ENCODE data around the gene FOXA2. TPM values are rescaled to one million over a fixed set of nuclear protein-coding genes. Genes with fewer than 3 reads are reported as not detected.

The FOXA2 gene
- total and polyA plus RNA-seq, 9 of the 15 experiments (the other 6 are each of a cell fraction or from before 2014, with no cell fraction given), result 0.10 to 1.0 (median 0.25) TPM

DNA sequence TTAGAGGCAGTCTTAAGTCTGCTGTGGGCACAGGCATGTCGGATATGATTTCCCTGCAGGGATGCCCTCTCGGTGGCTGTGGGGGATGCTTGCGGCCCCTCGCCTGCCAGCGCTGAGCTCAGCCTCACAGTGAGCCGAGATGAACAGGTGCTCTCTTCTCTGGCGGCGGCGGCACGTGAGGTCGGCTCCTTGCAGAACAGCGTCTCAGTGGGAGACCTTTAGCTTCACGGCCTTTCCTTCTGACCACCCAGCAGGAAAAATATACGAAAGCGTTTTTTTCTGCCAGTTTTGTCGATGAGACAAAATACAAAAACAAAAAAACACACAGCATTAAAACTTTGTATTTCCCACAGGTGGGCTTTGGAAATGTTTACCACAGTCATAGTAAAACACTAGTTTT lies 23.6 kb downstream of the FOXA2 start:
- H3K9me1 ChIP-seq (ENCODE audit: control insufficient read depth, insufficient read depth, low read length), result no peaks in the 10 kb centered on the region
- no peak overlapping the region for H3K27ac ChIP-seq (ENCODE audit: extremely low read depth, low read depth, low read length)
- ATAC-seq (no peak), FAIRE-seq (no peak), DNase-seq (ENCODE audit: extremely low read depth in 1 of 4, low spot score in 3 of 4) (no peak)
- H3K27me3 ChIP-seq (ENCODE audit: control insufficient read depth in 2 of 2, insufficient read depth in 2 of 2, low read length in 2 of 2), result no peaks in the 10 kb centered on the region; a peak in 1 of 5 replicates
- H3K9ac ChIP-seq (ENCODE audit: insufficient read depth in 1 of 2, low read depth in 2 of 2, low read length in 2 of 2), result no peak overlapping the region
- no TSS peak for BruUV-seq (replicated peaks)
- H4K20me1 ChIP-seq (replicated peaks; ENCODE audit: control insufficient read depth, insufficient read depth, low read length), result no peaks in the 10 kb centered on the region
- no peaks in the 10 kb centered on the region for H3K79me2 ChIP-seq (ENCODE audit: control insufficient read depth, insufficient read depth, low read length)
- in situ Hi-C loops (cut with MboI), result no loop called here
- ChIA-PET CTCF (ENCODE audit: low intra/inter-chr PET ratio) (no interaction called here), POLR2A (no interaction called here)
- no peaks in the 10 kb centered on the region for H3K36me3 ChIP-seq (ENCODE audit: control insufficient read depth, insufficient read depth, low read length)
- no peak overlapping the region for H2AFZ ChIP-seq (ENCODE audit: low read depth, low read length)
- H3K4me1 ChIP-seq (replicated peaks in 1 of 2; ENCODE audit: control insufficient read depth in 2 of 2, insufficient read depth in 2 of 2, low read length in 2 of 2), result peaks cover 4 to 9% of the 10 kb centered on the region in 2 experiments; a peak in 3 of 5 replicates
- 43% methylated on average over 10 of the region's 16 CpGs for WGBS (ENCODE audit: insufficient coverage, low coverage, missing lambda C conversion rate)
- no peaks in the 10 kb centered on the region for H3K9me3 ChIP-seq (replicated peaks; ENCODE audit: control insufficient read depth, insufficient read depth, low read depth, low read length)
- H3K4me2 ChIP-seq (ENCODE audit: insufficient read depth, low read length), result no peak overlapping the region
- intact Hi-C loops (cut with micrococcal nuclease), result no loop called here
- no peak for TF ChIP-seq BRCA1 (IDR thresholded peaks at IDR 0.05)
- TF ChIP-seq BRCA1 (CRISPR knock-in tag; IDR thresholded peaks at IDR 0.05), result no peak
- TF ChIP-seq, protein P1, sequence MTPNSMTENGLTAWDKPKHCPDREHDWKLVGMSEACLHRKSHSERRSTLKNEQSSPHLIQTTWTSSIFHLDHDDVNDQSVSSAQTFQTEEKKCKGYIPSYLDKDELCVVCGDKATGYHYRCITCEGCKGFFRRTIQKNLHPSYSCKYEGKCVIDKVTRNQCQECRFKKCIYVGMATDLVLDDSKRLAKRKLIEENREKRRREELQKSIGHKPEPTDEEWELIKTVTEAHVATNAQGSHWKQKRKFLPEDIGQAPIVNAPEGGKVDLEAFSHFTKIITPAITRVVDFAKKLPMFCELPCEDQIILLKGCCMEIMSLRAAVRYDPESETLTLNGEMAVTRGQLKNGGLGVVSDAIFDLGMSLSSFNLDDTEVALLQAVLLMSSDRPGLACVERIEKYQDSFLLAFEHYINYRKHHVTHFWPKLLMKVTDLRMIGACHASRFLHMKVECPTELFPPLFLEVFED (CRISPR knock-in tag; conservative IDR thresholded peaks at IDR 0.05), result no peak
- no peak for TF ChIP-seq CCNT2 (IDR thresholded peaks at IDR 0.05; ENCODE audit: borderline replicate concordance, extremely low read depth, insufficient read length, low read depth, low read length)
- TF ChIP-seq PURB (CRISPR knock-in tag; IDR thresholded peaks at IDR 0.05; ENCODE audit: low read depth), result no peak
- TF ChIP-seq NBN (IDR thresholded peaks at IDR 0.05; ENCODE audit: low read depth), result no peak
- no peak for TF ChIP-seq HDAC6 (IDR thresholded peaks at IDR 0.05; ENCODE audit: low read depth, low read length)
- no peak for TF ChIP-seq HDAC3 (IDR thresholded peaks at IDR 0.05; ENCODE audit: borderline replicate concordance, partially characterized antibody)
- no peak for TF ChIP-seq BCOR (IDR thresholded peaks at IDR 0.05)
- TF ChIP-seq SMAD1 (IDR thresholded peaks at IDR 0.05; ENCODE audit: low read depth, low read length, partially characterized antibody), result no peak
- no peak for TF ChIP-seq TEAD4 (IDR thresholded peaks at IDR 0.05; ENCODE audit: low read length)
- TF ChIP-seq TEAD4 (CRISPR knock-in tag; IDR thresholded peaks at IDR 0.05; ENCODE audit: borderline replicate concordance), result no peak
- no peak for TF ChIP-seq GMEB1 (CRISPR knock-in tag; IDR thresholded peaks at IDR 0.05)
- TF ChIP-seq THRAP3 (IDR thresholded peaks at IDR 0.05; ENCODE audit: borderline replicate concordance), result no peak
- no peak for TF ChIP-seq CTCF (IDR thresholded peaks at IDR 0.05 in 2 of 3, conservative IDR thresholded peaks at IDR 0.05 in 1 of 3; ENCODE audit: insufficient read depth in 2 of 3, low read depth in 1 of 3, low read length in 3 of 3)
- TF ChIP-seq SP2 (IDR thresholded peaks at IDR 0.05; ENCODE audit: extremely low read depth, low read depth, low read length, poor library complexity, severe bottlenecking), result no peak
- no peak for TF ChIP-seq ZNF785 (CRISPR knock-in tag; IDR thresholded peaks at IDR 0.05)
- TF ChIP-seq GABPB2 (CRISPR knock-in tag; conservative IDR thresholded peaks at IDR 0.05), result no peak
- no peak for TF ChIP-seq CCAR2 (IDR thresholded peaks at IDR 0.05; ENCODE audit: low read depth, low read length)
- no peak for TF ChIP-seq ILK (tag; IDR thresholded peaks at IDR 0.05; ENCODE audit: borderline replicate concordance, low read depth)
- H3K4me3 ChIP-seq, result no peak overlapping the region

Data from K562 (cell line).